ENCODE measurements around the gene TMC3. TPM values are rescaled to one million over a fixed set of nuclear protein-coding genes. Genes with fewer than 3 reads are reported as not detected.

TMC3 gene
- polyA plus RNA-seq, 2 of the 4 experiments (the other 2 are of a cell fraction) = not detected

DNA sequence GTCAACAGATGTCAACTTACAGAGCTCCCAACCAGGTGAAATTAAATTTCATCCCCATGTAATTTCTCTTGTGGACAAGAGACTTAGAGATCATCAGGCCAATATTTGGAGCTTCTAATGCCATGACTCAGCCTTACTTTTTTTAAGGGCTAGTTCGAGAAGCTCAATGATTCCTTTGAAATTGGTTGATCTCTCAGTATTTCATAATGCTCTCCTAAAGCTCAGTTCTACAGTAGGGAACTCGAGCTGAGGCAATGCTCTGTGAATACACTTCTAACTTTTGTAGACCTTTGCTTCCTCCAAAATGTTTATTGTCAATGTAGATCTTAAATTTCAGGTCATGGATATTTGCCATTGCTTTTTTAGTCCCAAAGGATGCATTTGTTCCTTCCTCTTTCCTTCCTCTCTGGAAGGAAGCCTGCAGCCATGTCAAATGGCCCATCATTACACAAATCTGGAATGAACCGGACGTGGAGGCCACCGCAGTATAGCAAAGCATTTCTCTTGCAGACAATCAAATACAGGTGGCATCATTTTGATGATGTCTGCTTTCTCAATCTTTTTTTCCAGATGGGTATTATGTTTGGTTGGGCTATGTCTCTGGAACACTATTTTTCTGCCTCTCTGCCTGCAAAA is 78.4 kb downstream of the TMC3 start:
- no peak for DNase-seq (ENCODE audit: low read depth in 1 of 2, low spot score in 1 of 2)
- FAIRE-seq = no peak
- POLR2A ChIA-PET = no interaction called here
- TF ChIP-seq RAD21 (conservative IDR thresholded peaks at IDR 0.05 in 1 of 2, IDR thresholded peaks at IDR 0.05 in 1 of 2) = no peak
- no peak for TF ChIP-seq FOXS1 (CRISPR knock-in tag; IDR thresholded peaks at IDR 0.05)
- no peak for TF ChIP-seq NFE2L2 (conservative IDR thresholded peaks at IDR 0.05; ENCODE audit: low read length)
- no peak for TF ChIP-seq FOSL2 (IDR thresholded peaks at IDR 0.05)
- TF ChIP-seq FOSL2 (CRISPR knock-in tag; IDR thresholded peaks at IDR 0.05) = no peak
- H3K9me3 ChIP-seq = no peaks in the 10 kb centered on the region
- no peak overlapping the region for H3K27ac ChIP-seq
- no peak overlapping the region for H3K4me3 ChIP-seq
- peaks cover 16% of the 10 kb centered on the region for H3K4me1 ChIP-seq
- no peak overlapping the region for H3K4me2 ChIP-seq
- WGBS (ENCODE audit: missing lambda C conversion rate) = 49% methylated on average over 5 of the region's 5 CpGs
- no peak for ATAC-seq
- CTCF ChIA-PET = interaction anchor here (0.9 to 2.6 kb wide), 7 partner anchors 9 to 115 kb away, joined by 3 to 15 read pairs (median 8); no protein-coding TSS in a partner anchor

DNA sequence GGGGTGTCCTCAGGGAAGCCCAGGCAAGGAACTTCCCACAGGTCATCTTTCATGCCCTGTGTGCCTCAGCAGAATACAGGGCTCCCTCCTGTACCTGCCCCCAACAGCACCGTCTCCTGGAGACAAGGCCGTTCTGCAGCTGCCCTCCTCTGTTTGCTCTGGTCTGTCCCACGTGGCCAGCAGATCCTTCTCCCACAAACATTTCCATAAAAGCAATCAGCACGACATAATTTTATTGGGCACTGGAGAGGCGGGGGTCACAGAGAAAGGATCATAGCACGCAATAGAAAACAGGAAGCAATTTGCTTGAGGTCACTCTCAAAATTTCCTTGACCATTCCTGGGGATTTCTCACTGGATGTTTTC is 79.5 kb downstream of the TMC3 start:
- TF ChIP-seq SMC3 (IDR thresholded peaks at IDR 0.05) = no peak
- no peak overlapping the region for H3K27ac ChIP-seq
- FAIRE-seq = no peak
- no peak overlapping the region for H3K4me3 ChIP-seq
- POLR2A ChIA-PET = no interaction called here
- CTCF ChIA-PET = interaction anchor here (1.7 to 5.4 kb wide), 3 partner anchors 11 to 116 kb away, joined by 3 to 30 read pairs (median 9); no protein-coding TSS in a partner anchor
- 42% methylated on average over 6 of the region's 6 CpGs for WGBS (ENCODE audit: missing lambda C conversion rate)
- H3K4me2 ChIP-seq = no peak overlapping the region
- ATAC-seq = peak in 1 of 2 experiments; percentile 41; a peak in 3 of 6 replicates
- no peak for DNase-seq (ENCODE audit: low read depth in 1 of 2, low spot score in 1 of 2)
- no peaks in the 10 kb centered on the region for H3K9me3 ChIP-seq
- H3K4me1 ChIP-seq = peaks cover 16% of the 10 kb centered on the region

DNA sequence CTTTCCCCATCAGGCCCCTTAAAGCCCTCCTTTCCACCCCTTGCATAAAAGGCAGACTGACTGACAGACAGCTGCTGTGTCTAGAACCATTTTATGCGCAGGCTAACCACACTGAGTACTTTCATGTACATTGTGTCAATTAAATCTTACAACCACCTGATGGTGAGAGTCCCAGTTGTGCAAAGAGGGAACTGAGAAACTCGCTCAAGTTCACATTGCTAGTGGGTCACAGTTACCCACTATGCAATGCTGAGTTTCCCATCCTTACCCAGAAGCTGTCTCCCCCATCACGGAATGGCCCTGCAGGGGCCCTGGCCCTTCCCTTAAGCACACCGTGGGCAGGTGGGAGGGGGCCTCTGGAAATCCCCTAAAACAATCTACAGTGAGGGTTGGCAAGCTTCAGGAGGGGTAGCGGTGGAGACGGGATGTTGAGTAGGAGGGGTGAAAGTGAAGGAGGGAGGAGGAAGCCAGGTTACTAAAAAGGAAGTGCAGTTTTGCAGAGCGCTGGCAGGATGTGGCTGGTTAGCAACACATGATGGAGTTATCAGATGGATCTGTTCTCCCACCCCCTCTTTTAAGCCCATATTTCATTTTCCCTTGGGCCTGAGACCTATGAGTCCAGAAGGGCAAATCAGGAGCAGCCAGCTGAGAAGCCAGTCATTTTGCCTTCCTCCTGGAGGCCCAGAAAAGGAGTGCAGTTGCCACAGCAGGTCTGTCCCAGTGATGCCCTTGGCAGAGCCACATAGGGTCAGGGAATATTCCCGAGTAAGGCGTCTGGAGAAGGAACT is 80.1 kb downstream of the TMC3 start:
- H3K4me3 ChIP-seq = no peak overlapping the region
- CTCF ChIA-PET = interaction anchor here (1.7 to 5.4 kb wide), 5 partner anchors 11 to 117 kb away, joined by 3 to 30 read pairs (median 9); no protein-coding TSS in a partner anchor
- no peak for DNase-seq (ENCODE audit: low read depth in 1 of 2, low spot score in 1 of 2)
- 43% methylated on average over 9 of the region's 9 CpGs for WGBS (ENCODE audit: missing lambda C conversion rate)
- H3K4me1 ChIP-seq = peaks cover 16% of the 10 kb centered on the region
- peak in 1 of 2 experiments; percentile 31; a peak in 2 of 6 replicates for ATAC-seq
- FAIRE-seq = no peak
- no peaks in the 10 kb centered on the region for H3K9me3 ChIP-seq
- H3K4me2 ChIP-seq = no peak overlapping the region
- POLR2A ChIA-PET = no interaction called here
- TF ChIP-seq MAZ (IDR thresholded peaks at IDR 0.05; ENCODE audit: borderline replicate concordance, low read depth, low read length) (no peak), ZSCAN20 (CRISPR knock-in tag; IDR thresholded peaks at IDR 0.05) (no peak), RARB (CRISPR knock-in tag; IDR thresholded peaks at IDR 0.05) (no peak), FOXS1 (CRISPR knock-in tag; IDR thresholded peaks at IDR 0.05) (no peak), HOXB5 (CRISPR knock-in tag; IDR thresholded peaks at IDR 0.05) (no peak), CHD2 (IDR thresholded peaks at IDR 0.05; ENCODE audit: low read length, partially characterized antibody) (no peak), ZNF302 (CRISPR knock-in tag; IDR thresholded peaks at IDR 0.05) (no peak), HOXA7 (CRISPR knock-in tag; IDR thresholded peaks at IDR 0.05) (no peak), NR3C1 (IDR thresholded peaks at IDR 0.05) (no peak), CEBPB (IDR thresholded peaks at IDR 0.05) (no peak), NFE2L2 (conservative IDR thresholded peaks at IDR 0.05; ENCODE audit: low read length) (no peak), HDAC2 (IDR thresholded peaks at IDR 0.05) (no peak), CHD4 (IDR thresholded peaks at IDR 0.05; ENCODE audit: borderline replicate concordance) (no peak), EHF (CRISPR knock-in tag; IDR thresholded peaks at IDR 0.05) (no peak), JUN (IDR thresholded peaks at IDR 0.05) (no peak), PHF8 (IDR thresholded peaks at IDR 0.05; ENCODE audit: borderline replicate concordance, low read depth) (no peak)
- TF ChIP-seq, protein P1, sequence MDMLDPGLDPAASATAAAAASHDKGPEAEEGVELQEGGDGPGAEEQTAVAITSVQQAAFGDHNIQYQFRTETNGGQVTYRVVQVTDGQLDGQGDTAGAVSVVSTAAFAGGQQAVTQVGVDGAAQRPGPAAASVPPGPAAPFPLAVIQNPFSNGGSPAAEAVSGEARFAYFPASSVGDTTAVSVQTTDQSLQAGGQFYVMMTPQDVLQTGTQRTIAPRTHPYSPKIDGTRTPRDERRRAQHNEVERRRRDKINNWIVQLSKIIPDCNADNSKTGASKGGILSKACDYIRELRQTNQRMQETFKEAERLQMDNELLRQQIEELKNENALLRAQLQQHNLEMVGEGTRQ (IDR thresholded peaks at IDR 0.05) = no peak
- TF ChIP-seq, protein P2, sequence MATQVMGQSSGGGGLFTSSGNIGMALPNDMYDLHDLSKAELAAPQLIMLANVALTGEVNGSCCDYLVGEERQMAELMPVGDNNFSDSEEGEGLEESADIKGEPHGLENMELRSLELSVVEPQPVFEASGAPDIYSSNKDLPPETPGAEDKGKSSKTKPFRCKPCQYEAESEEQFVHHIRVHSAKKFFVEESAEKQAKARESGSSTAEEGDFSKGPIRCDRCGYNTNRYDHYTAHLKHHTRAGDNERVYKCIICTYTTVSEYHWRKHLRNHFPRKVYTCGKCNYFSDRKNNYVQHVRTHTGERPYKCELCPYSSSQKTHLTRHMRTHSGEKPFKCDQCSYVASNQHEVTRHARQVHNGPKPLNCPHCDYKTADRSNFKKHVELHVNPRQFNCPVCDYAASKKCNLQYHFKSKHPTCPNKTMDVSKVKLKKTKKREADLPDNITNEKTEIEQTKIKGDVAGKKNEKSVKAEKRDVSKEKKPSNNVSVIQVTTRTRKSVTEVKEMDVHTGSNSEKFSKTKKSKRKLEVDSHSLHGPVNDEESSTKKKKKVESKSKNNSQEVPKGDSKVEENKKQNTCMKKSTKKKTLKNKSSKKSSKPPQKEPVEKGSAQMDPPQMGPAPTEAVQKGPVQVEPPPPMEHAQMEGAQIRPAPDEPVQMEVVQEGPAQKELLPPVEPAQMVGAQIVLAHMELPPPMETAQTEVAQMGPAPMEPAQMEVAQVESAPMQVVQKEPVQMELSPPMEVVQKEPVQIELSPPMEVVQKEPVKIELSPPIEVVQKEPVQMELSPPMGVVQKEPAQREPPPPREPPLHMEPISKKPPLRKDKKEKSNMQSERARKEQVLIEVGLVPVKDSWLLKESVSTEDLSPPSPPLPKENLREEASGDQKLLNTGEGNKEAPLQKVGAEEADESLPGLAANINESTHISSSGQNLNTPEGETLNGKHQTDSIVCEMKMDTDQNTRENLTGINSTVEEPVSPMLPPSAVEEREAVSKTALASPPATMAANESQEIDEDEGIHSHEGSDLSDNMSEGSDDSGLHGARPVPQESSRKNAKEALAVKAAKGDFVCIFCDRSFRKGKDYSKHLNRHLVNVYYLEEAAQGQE (IDR thresholded peaks at IDR 0.05) = no peak
- TF ChIP-seq, protein P3, sequence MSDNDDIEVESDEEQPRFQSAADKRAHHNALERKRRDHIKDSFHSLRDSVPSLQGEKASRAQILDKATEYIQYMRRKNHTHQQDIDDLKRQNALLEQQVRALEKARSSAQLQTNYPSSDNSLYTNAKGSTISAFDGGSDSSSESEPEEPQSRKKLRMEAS (IDR thresholded peaks at IDR 0.05) = no peak
- TF ChIP-seq, protein P4, sequence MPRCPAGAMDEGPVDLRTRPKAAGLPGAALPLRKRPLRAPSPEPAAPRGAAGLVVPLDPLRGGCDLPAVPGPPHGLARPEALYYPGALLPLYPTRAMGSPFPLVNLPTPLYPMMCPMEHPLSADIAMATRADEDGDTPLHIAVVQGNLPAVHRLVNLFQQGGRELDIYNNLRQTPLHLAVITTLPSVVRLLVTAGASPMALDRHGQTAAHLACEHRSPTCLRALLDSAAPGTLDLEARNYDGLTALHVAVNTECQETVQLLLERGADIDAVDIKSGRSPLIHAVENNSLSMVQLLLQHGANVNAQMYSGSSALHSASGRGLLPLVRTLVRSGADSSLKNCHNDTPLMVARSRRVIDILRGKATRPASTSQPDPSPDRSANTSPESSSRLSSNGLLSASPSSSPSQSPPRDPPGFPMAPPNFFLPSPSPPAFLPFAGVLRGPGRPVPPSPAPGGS (IDR thresholded peaks at IDR 0.05) = no peak
- H3K27ac ChIP-seq = no peak overlapping the region
